Measurements from ENCODE around the gene USH1C. TPM values are rescaled to one million over a fixed set of nuclear protein-coding genes. Genes with fewer than 3 reads are reported as not detected.

Gene USH1C
- total and polyA plus RNA-seq, 2 experiments from 2014 or later, result not detected

DNA sequence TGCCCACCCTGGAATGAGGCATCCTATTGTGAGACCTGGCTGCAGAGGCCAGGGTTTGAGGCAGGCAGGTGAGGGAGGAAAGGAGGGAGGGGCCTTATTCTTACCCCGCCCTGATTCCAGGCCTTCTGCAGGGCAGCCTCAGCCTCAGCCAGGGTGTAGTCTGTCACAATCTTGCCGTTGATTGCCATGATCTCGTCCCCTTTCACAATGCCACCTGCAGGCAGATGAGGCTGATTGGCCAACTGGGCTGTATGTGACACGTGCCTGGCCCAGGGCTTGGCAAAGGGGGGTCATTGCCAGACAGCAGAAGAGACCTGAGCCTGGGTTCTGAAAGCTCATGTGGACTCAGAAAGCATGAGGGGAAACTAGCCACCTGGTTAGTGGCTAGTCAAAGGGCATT, 46.2 kb downstream of the USH1C start:
- TF ChIP-seq EZH2phosphoT487 (IDR thresholded peaks at IDR 0.05; ENCODE audit: insufficient read depth, low read depth) (no peak), EZH2 (IDR thresholded peaks at IDR 0.05; ENCODE audit: insufficient read depth, poor library complexity, severe bottlenecking) (no peak)
- no peak overlapping the region for H3K27ac ChIP-seq
- no peaks in the 10 kb centered on the region for H3K36me3 ChIP-seq (ENCODE audit: low read depth)
- in situ Hi-C loops (cut with MboI), result no loop called here
- no peak overlapping the region for H2AFZ ChIP-seq
- no peak overlapping the region for H3K4me3 ChIP-seq
- peaks cover 3% of the 10 kb centered on the region; the same call in 1 of the 2 replicates for H3K27me3 ChIP-seq (replicated peaks; ENCODE audit: insufficient read depth)
- H3K9me3 ChIP-seq (ENCODE audit: low read depth), result no peaks in the 10 kb centered on the region
- H4K20me1 ChIP-seq (ENCODE audit: insufficient read depth), result no peaks in the 10 kb centered on the region
- no peak overlapping the region for H3K9ac ChIP-seq
- H3F3A ChIP-seq (ENCODE audit: insufficient read depth), result no peaks in the 10 kb centered on the region
- no peak for DNase-seq
- H3K4me1 ChIP-seq (ENCODE audit: insufficient read depth), result no peaks in the 10 kb centered on the region
- no peaks in the 10 kb centered on the region for H3K9me2 ChIP-seq (ENCODE audit: insufficient read depth)
- no peak overlapping the region for H3K4me2 ChIP-seq (ENCODE audit: unreplicated experiment)
- 32% methylated on average over 4 of the region's 4 CpGs for WGBS, 2 experiments (ENCODE audit: low coverage in 1 of 2, low lambda C conversion rate in 2 of 2, missing lambda C conversion rate in 2 of 2)
- H3K79me2 ChIP-seq (ENCODE audit: insufficient read depth), result no peaks in the 10 kb centered on the region

DNA sequence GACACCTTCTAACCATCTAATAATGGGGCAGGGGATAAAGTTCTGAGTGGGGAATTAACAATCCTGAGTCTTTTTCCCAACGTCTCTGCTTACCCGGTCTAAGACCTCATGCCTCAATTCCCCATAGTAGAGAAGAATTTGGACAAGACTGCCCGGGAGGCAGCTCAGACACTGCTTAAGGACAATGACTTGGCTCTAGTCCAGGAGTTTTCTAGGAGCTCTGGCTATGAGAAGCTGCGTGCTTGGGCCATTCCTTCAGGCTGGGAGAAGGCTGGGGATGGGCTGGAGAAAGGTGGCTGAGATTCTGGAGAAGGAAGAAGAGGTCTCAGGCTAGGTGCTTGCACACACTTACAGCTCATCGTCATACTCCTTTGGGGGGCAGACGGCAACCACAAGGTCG, 47.8 kb downstream of the USH1C start:
- H3K4me2 ChIP-seq (ENCODE audit: unreplicated experiment), result no peak overlapping the region
- H3K4me1 ChIP-seq (ENCODE audit: insufficient read depth), result no peaks in the 10 kb centered on the region
- in situ Hi-C loops (cut with MboI), result no loop called here
- H3K9me2 ChIP-seq (ENCODE audit: insufficient read depth), result no peaks in the 10 kb centered on the region
- H2AFZ ChIP-seq, result no peak overlapping the region
- 43 to 49% methylated on average over 7 of the region's 7 CpGs for WGBS, 2 experiments (ENCODE audit: low coverage in 1 of 2, low lambda C conversion rate in 2 of 2, missing lambda C conversion rate in 2 of 2)
- H3K27ac ChIP-seq, result no peak overlapping the region
- H3F3A ChIP-seq (ENCODE audit: insufficient read depth), result no peaks in the 10 kb centered on the region
- H4K20me1 ChIP-seq (ENCODE audit: insufficient read depth), result no peaks in the 10 kb centered on the region
- no peak overlapping the region for H3K4me3 ChIP-seq
- H3K27me3 ChIP-seq (replicated peaks; ENCODE audit: insufficient read depth), result peaks cover 3% of the 10 kb centered on the region; the same call in 1 of the 2 replicates
- no peak for TF ChIP-seq EZH2phosphoT487 (IDR thresholded peaks at IDR 0.05; ENCODE audit: insufficient read depth, low read depth)
- no peaks in the 10 kb centered on the region for H3K36me3 ChIP-seq (ENCODE audit: low read depth)
- no peaks in the 10 kb centered on the region for H3K79me2 ChIP-seq (ENCODE audit: insufficient read depth)
- DNase-seq, result peak; percentile 26
- no peaks in the 10 kb centered on the region for H3K9me3 ChIP-seq (ENCODE audit: low read depth)
- no peak overlapping the region for H3K9ac ChIP-seq

DNA sequence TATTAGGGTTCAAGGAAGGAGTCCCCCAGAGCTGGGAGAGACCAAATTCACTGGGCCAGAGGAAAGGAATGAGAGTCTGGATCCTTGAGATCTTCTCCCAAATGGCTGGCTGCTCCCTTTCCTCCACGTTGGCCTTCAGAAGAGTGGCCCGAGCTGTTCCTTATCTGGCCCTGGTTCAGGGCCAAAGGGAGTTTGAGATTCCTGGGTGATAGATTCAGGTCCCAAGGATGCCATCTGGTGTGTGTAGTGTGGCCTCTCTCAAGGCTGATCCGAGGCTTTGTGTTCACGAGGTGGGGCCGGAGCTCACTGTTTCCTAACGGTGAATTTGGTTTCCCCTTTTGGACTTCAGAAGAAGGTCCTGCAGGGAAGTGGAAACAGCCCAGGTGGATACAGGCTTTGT, 50.2 kb downstream of the USH1C start:
- H2AFZ ChIP-seq, result no peak overlapping the region
- H3K36me3 ChIP-seq (ENCODE audit: low read depth), result no peaks in the 10 kb centered on the region
- H3K4me2 ChIP-seq (ENCODE audit: unreplicated experiment), result no peak overlapping the region
- 51 to 52% methylated on average over 6 of the region's 6 CpGs for WGBS, 2 experiments (ENCODE audit: low coverage in 1 of 2, low lambda C conversion rate in 2 of 2, missing lambda C conversion rate in 2 of 2)
- no peaks in the 10 kb centered on the region for H3F3A ChIP-seq (ENCODE audit: insufficient read depth)
- no peak overlapping the region for H3K9ac ChIP-seq
- in situ Hi-C loops (cut with MboI), result no loop called here
- H3K4me1 ChIP-seq (ENCODE audit: insufficient read depth), result no peaks in the 10 kb centered on the region
- H3K9me2 ChIP-seq (ENCODE audit: insufficient read depth), result no peaks in the 10 kb centered on the region
- no peak for DNase-seq
- TF ChIP-seq EZH2phosphoT487 (IDR thresholded peaks at IDR 0.05; ENCODE audit: insufficient read depth, low read depth), result no peak
- TF ChIP-seq EZH2 (IDR thresholded peaks at IDR 0.05; ENCODE audit: insufficient read depth, poor library complexity, severe bottlenecking), result no peak
- peaks cover 16% of the 10 kb centered on the region; the same call in 1 of the 2 replicates for H3K27me3 ChIP-seq (replicated peaks; ENCODE audit: insufficient read depth)
- no peaks in the 10 kb centered on the region for H3K79me2 ChIP-seq (ENCODE audit: insufficient read depth)
- no peak overlapping the region for H3K4me3 ChIP-seq
- H3K27ac ChIP-seq, result no peak overlapping the region
- H4K20me1 ChIP-seq (ENCODE audit: insufficient read depth), result no peaks in the 10 kb centered on the region
- H3K9me3 ChIP-seq (ENCODE audit: low read depth), result no peaks in the 10 kb centered on the region

DNA sequence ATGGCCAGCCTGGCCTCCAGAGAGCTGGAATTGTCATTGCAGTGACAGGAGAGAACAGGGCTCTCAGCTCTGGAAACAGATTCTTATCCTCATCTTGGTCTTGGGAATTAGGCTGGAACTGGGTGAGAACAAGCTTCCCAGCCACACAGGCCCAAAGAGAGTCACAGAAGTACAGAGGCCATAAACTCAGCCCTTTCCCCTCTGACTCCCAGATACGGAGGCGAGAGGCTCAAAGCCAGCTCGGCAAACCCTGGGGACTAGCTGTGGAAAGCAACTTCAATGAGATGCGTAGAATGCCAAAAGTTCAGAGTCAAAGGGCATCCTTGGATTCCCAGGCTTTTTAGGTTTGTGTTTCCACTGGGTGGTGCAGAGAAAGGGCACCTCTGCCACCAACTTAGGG, 53.3 kb downstream of the USH1C start:
- Histone ChIP-seq H3K9me3 (ENCODE audit: low read depth) (no peaks in the 10 kb centered on the region), H3K27ac (no peak overlapping the region), H3K4me1 (ENCODE audit: insufficient read depth) (no peaks in the 10 kb centered on the region), H4K20me1 (ENCODE audit: insufficient read depth) (no peaks in the 10 kb centered on the region), H2AFZ (no peak overlapping the region), H3K9ac (no peak overlapping the region), H3K4me3 (no peak overlapping the region), H3K36me3 (ENCODE audit: low read depth) (no peaks in the 10 kb centered on the region), H3K27me3 (replicated peaks; ENCODE audit: insufficient read depth) (0 out of 2 replicates have a peak, but pooled peaks cover 13% of the 10 kb centered on the region), H3K9me2 (ENCODE audit: insufficient read depth) (no peaks in the 10 kb centered on the region), H3K4me2 (ENCODE audit: unreplicated experiment) (no peak overlapping the region), H3F3A (ENCODE audit: insufficient read depth) (no peaks in the 10 kb centered on the region), H3K79me2 (ENCODE audit: insufficient read depth) (no peaks in the 10 kb centered on the region)
- no peak for DNase-seq
- in situ Hi-C loops (cut with MboI), result no loop called here
- 63 to 70% methylated on average over 4 of the region's 4 CpGs for WGBS, 2 experiments (ENCODE audit: low coverage in 1 of 2, low lambda C conversion rate in 2 of 2, missing lambda C conversion rate in 2 of 2)
- TF ChIP-seq EZH2 (IDR thresholded peaks at IDR 0.05; ENCODE audit: insufficient read depth, poor library complexity, severe bottlenecking) (no peak), EZH2phosphoT487 (IDR thresholded peaks at IDR 0.05; ENCODE audit: insufficient read depth, low read depth) (no peak)

DNA sequence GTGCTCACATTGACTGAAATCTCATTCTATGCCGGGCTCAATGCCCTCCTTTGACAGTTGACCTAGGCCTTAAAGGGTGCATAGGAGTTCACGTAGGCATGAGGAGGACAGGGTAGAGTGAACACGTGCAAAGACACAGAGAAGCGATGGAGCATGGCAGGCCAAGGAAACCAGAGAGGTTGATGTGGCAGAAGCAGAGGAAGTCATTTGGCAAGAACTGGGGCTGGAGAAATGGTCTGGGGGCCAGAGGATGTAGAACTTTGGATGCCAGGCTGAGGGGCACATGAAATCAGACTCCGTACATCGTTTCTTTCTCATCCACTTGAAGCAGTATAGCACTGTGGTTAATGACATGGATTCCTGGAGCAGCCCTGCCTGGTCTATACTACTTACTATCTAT, 54.0 kb downstream of the USH1C start:
- 63 to 64% methylated on average over 6 of the region's 6 CpGs for WGBS, 2 experiments (ENCODE audit: low coverage in 1 of 2, low lambda C conversion rate in 2 of 2, missing lambda C conversion rate in 2 of 2)

More for the DNA sequence above, 54.0 kb downstream of the USH1C start:
- Histone ChIP-seq H3K27me3 (replicated peaks; ENCODE audit: insufficient read depth) (0 out of 2 replicates have a peak, but pooled peaks cover 13% of the 10 kb centered on the region), H3K4me3 (no peak overlapping the region), H3K9me3 (ENCODE audit: low read depth) (no peaks in the 10 kb centered on the region), H3K9me2 (ENCODE audit: insufficient read depth) (no peaks in the 10 kb centered on the region), H3K4me2 (ENCODE audit: unreplicated experiment) (no peak overlapping the region), H4K20me1 (ENCODE audit: insufficient read depth) (no peaks in the 10 kb centered on the region), H3K36me3 (ENCODE audit: low read depth) (no peaks in the 10 kb centered on the region), H3F3A (ENCODE audit: insufficient read depth) (no peaks in the 10 kb centered on the region), H3K4me1 (ENCODE audit: insufficient read depth) (no peaks in the 10 kb centered on the region), H3K27ac (no peak overlapping the region), H2AFZ (no peak overlapping the region), H3K9ac (no peak overlapping the region), H3K79me2 (ENCODE audit: insufficient read depth) (no peaks in the 10 kb centered on the region)
- DNase-seq, result no peak
- TF ChIP-seq EZH2phosphoT487 (IDR thresholded peaks at IDR 0.05; ENCODE audit: insufficient read depth, low read depth) (no peak), EZH2 (IDR thresholded peaks at IDR 0.05; ENCODE audit: insufficient read depth, poor library complexity, severe bottlenecking) (no peak)
- in situ Hi-C loops (cut with MboI), result no loop called here
